Heart left ventricle (tissue), 13 donors: Measurements from ENCODE around the gene ZNF76.

Source experiments
- POLR2A ChIP-seq, 2 donors: fragments of 450-650 bp; IDR thresholded peaks; one replicate each; pipeline ENCODE4 v1.6.1; 2017; ENCODE audit warnings: antibody characterized with exemption in 2 of 2, mild to moderate bottlenecking in 2 of 2, moderate library complexity in 2 of 2
- TF ChIP-seq, protein P1 (sequence below), 12 donors: fragments of 200-600 bp; sonication (generic) in 4 of 12; IDR thresholded peaks; one replicate each; pipeline versions ENCODE4 v1.5.0 to v1.8.0; 2018 to 2022; ENCODE audit warnings: antibody characterized with exemption in 12 of 12, mild to moderate bottlenecking in 5 of 12
- donor health status: ischemic (EF 13 %, LVEDD 7.1; RV severe dilation, severe dysfunction).
- donor health status: DM: no; HTN: yes; CAD: no.
- donor health status: DM: no; HTN: no; CAD: no.
- donor health status: ischemic (EF 25% LVEDD 6.9; RV normal size, moderate dysfunction).
- donor health status: ischemic (EF 25% LVEDD 5.7; RV mildly dilated, moderate dysfunction).
- donor health status: ischemic (EF 35%, LVEDD 5.7; RV mildly dilated, moderate dysfunction).
- donor health status: nonischemic (EF 11% LVEDD 7.7; RV severe dilation, severe dysfunction).
- donor health status: DM: yes; HTN: yes; CAD: no.
- donor health status: PGD.
- donor health status: ischemic (EF 29% LVEDD 5.4; RV normal size, mild dysfunction).
- donor health status: nonischemic (EF 23%, LVEDD 6.1; RV moderate dilation, normal function).

DNA sequence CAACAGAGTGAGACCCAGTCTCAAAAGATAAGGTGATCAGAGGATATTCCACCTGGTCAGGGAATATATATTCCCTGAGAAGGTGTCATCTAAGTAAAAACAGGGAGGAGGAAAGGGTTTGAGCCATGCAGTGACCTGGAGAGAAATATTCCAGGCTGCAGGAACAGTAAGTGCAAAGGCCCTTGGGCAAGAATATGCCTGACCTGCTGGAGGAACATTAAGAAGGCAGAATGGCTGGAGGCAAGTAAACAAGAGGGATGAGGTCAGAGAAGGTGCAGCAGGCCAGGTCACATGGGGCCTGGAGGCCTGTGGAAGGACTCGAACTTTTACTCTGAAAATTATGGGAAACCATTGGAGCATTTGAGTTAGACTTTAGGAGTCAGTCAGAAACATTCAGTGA lies 44.8 kb downstream of the ZNF76 start:
- no peak for TF ChIP-seq POLR2A (IDR thresholded peaks at IDR 0.05)
- TF ChIP-seq, protein P1, sequence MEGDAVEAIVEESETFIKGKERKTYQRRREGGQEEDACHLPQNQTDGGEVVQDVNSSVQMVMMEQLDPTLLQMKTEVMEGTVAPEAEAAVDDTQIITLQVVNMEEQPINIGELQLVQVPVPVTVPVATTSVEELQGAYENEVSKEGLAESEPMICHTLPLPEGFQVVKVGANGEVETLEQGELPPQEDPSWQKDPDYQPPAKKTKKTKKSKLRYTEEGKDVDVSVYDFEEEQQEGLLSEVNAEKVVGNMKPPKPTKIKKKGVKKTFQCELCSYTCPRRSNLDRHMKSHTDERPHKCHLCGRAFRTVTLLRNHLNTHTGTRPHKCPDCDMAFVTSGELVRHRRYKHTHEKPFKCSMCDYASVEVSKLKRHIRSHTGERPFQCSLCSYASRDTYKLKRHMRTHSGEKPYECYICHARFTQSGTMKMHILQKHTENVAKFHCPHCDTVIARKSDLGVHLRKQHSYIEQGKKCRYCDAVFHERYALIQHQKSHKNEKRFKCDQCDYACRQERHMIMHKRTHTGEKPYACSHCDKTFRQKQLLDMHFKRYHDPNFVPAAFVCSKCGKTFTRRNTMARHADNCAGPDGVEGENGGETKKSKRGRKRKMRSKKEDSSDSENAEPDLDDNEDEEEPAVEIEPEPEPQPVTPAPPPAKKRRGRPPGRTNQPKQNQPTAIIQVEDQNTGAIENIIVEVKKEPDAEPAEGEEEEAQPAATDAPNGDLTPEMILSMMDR (IDR thresholded peaks at IDR 0.05), result no peak
